Measurements from ENCODE around the gene BRINP1.

BRINP1 gene

DNA sequence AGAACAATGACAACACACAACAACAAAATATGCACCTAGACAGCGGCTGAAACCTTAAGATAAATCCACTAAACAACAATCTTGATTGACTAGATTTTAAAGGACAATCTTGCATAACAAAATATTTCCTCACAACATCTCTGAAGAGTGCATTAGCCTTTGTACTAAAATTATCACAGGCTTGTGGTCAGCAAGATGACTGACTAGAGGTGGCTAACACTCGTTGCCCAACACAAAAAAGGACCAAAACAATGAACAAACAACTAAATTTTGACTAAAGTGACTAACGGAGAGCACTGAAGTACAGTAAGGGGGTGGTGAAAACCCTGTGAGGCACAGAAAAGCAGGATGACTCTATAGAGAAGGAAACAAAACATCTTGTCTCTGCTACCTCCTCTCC lies 183.9 kb downstream of the BRINP1 start:
- no peak overlapping the region for H3K27ac ChIP-seq (replicated peaks)
- no peaks in the 10 kb centered on the region for H3K27me3 ChIP-seq (ENCODE audit: insufficient read depth, poor library complexity, severe bottlenecking)
- TF ChIP-seq SPI1 (IDR thresholded peaks at IDR 0.05; ENCODE audit: borderline replicate concordance, low read depth) = no peak
- TF ChIP-seq GABPA (IDR thresholded peaks at IDR 0.05; ENCODE audit: low read depth) = no peak
- no peak for TF ChIP-seq POLR2AphosphoS5 (IDR thresholded peaks at IDR 0.05; ENCODE audit: low read depth)
- TF ChIP-seq, protein P1, sequence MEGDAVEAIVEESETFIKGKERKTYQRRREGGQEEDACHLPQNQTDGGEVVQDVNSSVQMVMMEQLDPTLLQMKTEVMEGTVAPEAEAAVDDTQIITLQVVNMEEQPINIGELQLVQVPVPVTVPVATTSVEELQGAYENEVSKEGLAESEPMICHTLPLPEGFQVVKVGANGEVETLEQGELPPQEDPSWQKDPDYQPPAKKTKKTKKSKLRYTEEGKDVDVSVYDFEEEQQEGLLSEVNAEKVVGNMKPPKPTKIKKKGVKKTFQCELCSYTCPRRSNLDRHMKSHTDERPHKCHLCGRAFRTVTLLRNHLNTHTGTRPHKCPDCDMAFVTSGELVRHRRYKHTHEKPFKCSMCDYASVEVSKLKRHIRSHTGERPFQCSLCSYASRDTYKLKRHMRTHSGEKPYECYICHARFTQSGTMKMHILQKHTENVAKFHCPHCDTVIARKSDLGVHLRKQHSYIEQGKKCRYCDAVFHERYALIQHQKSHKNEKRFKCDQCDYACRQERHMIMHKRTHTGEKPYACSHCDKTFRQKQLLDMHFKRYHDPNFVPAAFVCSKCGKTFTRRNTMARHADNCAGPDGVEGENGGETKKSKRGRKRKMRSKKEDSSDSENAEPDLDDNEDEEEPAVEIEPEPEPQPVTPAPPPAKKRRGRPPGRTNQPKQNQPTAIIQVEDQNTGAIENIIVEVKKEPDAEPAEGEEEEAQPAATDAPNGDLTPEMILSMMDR (IDR thresholded peaks at IDR 0.05; ENCODE audit: insufficient read depth, low read length) = no peak
- no peak for DNase-seq (ENCODE audit: low read depth in 1 of 2, low spot score in 1 of 2)
- H3K4me3 ChIP-seq (replicated peaks; ENCODE audit: insufficient read depth, low read length) = no peak overlapping the region

DNA sequence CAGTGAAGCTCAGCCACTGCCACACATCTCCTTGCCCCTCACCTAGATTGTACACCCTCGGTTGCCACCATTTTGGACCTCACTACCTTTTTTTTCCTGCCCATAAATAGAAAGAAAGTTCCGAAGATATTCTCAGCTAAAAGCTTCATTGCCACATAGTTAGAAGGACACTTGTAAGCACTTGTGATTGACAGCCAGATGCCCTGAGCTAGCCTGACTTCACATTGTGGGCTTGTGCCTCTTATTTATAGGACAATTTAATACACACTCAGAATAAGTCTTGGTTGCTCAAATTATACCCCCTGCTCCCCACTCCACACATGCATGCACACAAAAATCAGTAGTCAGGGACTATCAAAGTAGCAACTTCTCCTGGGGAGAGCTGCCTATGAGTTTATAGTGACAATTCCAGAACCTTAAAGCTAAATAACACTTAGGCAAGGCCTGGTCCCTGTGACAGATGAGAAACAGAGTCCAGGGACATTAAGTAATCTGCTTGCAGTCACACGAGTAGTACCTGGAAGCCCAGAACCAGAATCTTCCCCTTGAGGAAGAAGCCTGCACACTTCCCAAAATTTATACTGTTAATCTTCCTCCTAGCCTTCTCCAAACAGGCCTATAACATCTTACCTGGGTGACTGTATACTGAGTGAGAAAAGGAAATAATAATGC lies 184.8 kb downstream of the BRINP1 start:
- TF ChIP-seq, protein P1 (IDR thresholded peaks at IDR 0.05; ENCODE audit: insufficient read depth, low read length) = no peak
- TF ChIP-seq, protein P2, sequence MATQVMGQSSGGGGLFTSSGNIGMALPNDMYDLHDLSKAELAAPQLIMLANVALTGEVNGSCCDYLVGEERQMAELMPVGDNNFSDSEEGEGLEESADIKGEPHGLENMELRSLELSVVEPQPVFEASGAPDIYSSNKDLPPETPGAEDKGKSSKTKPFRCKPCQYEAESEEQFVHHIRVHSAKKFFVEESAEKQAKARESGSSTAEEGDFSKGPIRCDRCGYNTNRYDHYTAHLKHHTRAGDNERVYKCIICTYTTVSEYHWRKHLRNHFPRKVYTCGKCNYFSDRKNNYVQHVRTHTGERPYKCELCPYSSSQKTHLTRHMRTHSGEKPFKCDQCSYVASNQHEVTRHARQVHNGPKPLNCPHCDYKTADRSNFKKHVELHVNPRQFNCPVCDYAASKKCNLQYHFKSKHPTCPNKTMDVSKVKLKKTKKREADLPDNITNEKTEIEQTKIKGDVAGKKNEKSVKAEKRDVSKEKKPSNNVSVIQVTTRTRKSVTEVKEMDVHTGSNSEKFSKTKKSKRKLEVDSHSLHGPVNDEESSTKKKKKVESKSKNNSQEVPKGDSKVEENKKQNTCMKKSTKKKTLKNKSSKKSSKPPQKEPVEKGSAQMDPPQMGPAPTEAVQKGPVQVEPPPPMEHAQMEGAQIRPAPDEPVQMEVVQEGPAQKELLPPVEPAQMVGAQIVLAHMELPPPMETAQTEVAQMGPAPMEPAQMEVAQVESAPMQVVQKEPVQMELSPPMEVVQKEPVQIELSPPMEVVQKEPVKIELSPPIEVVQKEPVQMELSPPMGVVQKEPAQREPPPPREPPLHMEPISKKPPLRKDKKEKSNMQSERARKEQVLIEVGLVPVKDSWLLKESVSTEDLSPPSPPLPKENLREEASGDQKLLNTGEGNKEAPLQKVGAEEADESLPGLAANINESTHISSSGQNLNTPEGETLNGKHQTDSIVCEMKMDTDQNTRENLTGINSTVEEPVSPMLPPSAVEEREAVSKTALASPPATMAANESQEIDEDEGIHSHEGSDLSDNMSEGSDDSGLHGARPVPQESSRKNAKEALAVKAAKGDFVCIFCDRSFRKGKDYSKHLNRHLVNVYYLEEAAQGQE (IDR thresholded peaks at IDR 0.05; ENCODE audit: insufficient replicate concordance, low read depth) = no peak
- TF ChIP-seq POLR2AphosphoS5 (IDR thresholded peaks at IDR 0.05; ENCODE audit: low read depth) (no peak), SPI1 (IDR thresholded peaks at IDR 0.05; ENCODE audit: borderline replicate concordance, low read depth) (no peak), GABPA (IDR thresholded peaks at IDR 0.05; ENCODE audit: low read depth) (no peak)
- no peaks in the 10 kb centered on the region for H3K27me3 ChIP-seq (ENCODE audit: insufficient read depth, poor library complexity, severe bottlenecking)
- H3K27ac ChIP-seq (replicated peaks) = no peak overlapping the region

DNA sequence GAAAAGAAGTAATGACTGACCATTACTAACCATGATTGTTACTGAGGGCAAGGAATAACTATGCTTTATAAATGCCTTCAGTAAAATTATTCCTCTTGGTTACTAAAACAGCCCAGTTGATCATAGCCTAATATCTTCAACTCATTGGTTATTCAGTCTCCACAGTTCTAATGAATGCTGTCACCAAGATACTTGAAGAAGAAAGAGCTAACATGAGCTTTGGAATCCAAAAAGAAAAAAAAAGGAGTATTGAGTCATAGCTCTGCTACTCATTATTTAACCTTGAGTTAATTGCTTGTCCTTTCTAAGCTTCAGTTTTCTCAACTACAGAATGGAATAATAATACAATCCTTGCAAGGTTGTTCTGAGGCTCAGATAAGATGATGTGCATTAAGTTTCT lies 187.7 kb downstream of the BRINP1 start:
- Histone ChIP-seq H3K4me3 (replicated peaks; ENCODE audit: insufficient read depth, low read length) (no peak overlapping the region), H3K27ac (replicated peaks) (no peak overlapping the region), H3K27me3 (ENCODE audit: insufficient read depth, poor library complexity, severe bottlenecking) (no peaks in the 10 kb centered on the region)
- TF ChIP-seq POLR2AphosphoS5 (IDR thresholded peaks at IDR 0.05; ENCODE audit: low read depth) (no peak), SPI1 (IDR thresholded peaks at IDR 0.05; ENCODE audit: borderline replicate concordance, low read depth) (no peak), GABPA (IDR thresholded peaks at IDR 0.05; ENCODE audit: low read depth) (no peak)
- TF ChIP-seq, protein P1 (IDR thresholded peaks at IDR 0.05; ENCODE audit: insufficient read depth, low read length) = no peak
- TF ChIP-seq, protein P2 (IDR thresholded peaks at IDR 0.05; ENCODE audit: insufficient replicate concordance, low read depth) = no peak
- DNase-seq (ENCODE audit: low read depth in 1 of 2, low spot score in 1 of 2) = no peak

More for the DNA sequence above, 184.8 kb downstream of the BRINP1 start:
- no peak for DNase-seq (ENCODE audit: low read depth in 1 of 2, low spot score in 1 of 2)
- no peak overlapping the region for H3K4me3 ChIP-seq (replicated peaks; ENCODE audit: insufficient read depth, low read length)

DNA sequence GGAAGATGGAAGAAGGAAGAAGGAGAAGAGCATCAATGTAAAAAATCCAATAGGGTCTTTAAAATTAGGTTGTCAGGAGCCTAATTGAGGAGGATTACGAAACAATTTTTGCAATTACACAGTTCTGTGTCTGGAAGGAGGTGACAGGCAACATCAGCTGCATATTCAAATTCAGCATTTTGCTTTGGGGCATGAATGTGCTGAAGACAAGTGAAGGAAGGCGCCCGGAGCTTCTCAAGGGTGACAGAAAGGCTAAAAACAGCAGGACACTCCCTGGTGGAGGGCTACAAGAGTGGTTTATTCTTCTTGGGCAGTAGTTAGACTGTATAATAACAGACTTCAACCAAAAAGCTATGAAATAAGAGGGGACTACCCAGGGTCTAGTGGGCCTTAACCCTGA lies 188.3 kb downstream of the BRINP1 start:
- no peak for TF ChIP-seq GABPA (IDR thresholded peaks at IDR 0.05; ENCODE audit: low read depth)
- no peak for TF ChIP-seq POLR2AphosphoS5 (IDR thresholded peaks at IDR 0.05; ENCODE audit: low read depth)
- no peak for TF ChIP-seq SPI1 (IDR thresholded peaks at IDR 0.05; ENCODE audit: borderline replicate concordance, low read depth)
- TF ChIP-seq, protein P1 (IDR thresholded peaks at IDR 0.05; ENCODE audit: insufficient read depth, low read length) = no peak
- TF ChIP-seq, protein P2 (IDR thresholded peaks at IDR 0.05; ENCODE audit: insufficient replicate concordance, low read depth) = no peak
- Histone ChIP-seq H3K4me3 (replicated peaks; ENCODE audit: insufficient read depth, low read length) (no peak overlapping the region), H3K27me3 (ENCODE audit: insufficient read depth, poor library complexity, severe bottlenecking) (no peaks in the 10 kb centered on the region), H3K27ac (replicated peaks) (no peak overlapping the region)
- no peak for DNase-seq (ENCODE audit: low read depth in 1 of 2, low spot score in 1 of 2)

Measured in HL-60 (cell line).